Fibroblast of the aortic adventitia (primary cell): ENCODE measurements around the gene CDC25A. TPM values are rescaled to one million over a fixed set of nuclear protein-coding genes. Genes with fewer than 3 reads are reported as not detected.

ENCODE experiments used
- DNase-seq: peaks from one replicate; pipeline ENCODE4 v3.0.0-alpha.2; 2010; ENCODE audit warnings: low read depth
- H3K4me3 ChIP-seq: 2 replicates; pipeline ENCODE4 v1.5.1; 2011; ENCODE audit warnings: low read depth, mild to moderate bottlenecking, control low read depth, low read length, moderate library complexity
- CTCF ChIP-seq: IDR thresholded peaks from 2 replicates; pipeline ENCODE4 v1.5.1; 2011; ENCODE audit warnings: mild to moderate bottlenecking, low read length, control low read depth, inconsistent platforms; ENCODE audit not compliant: insufficient read depth
- total RNA-seq: library from RNA; depleted of rRNA; stranded (reverse); fragments of >200 nt; gene quantifications from 2 replicates; pipeline ENCODE4 v1.2.3, GENCODE V29; 2012; ENCODE audit warnings: low replicate concordance

The CDC25A gene
- total RNA-seq, 1 donor: 13.6 TPM

- DNase-seq: no peak
- no peak for TF ChIP-seq CTCF
Observed at GRCh38 chr3:48125886-48126622, 62.2 kb downstream of the CDC25A start.

DNA sequence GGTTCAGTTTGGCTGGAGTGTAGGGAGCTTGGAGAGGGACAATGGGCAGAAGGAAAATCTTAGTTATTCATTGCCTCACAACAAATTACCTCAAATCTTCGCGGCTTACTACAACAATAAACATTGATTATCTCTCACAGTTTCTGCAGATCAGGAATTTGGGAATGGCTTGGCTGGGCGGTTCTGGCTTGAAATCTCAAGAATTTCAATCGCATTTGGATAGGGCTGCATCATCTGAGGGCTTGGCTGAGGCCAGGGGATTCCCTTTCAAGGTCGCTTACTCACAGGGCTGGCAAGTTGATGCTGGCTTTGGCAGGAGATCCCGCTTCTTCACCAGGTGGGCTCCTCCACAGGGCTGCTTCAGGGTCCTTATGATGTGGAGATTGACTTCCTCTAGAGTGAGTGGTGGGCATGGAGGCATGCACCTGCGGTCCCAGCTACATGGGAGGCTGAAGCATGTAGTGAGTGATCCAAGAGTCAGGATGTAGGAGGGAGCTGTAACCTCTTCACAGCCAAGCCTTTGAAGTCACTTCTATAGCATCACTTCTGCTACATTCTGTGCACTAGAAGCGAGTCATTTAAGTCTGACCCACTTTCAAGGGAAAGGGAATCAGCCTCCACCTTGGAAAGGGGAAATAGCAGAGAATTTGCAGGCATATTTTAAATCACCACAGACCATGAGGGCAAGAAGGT, 63.1 kb downstream of the CDC25A start:
- no peak overlapping the region for H3K4me3 ChIP-seq
- DNase-seq: peak; percentile 95
- no peak for TF ChIP-seq CTCF

More at GRCh38 chr3:48125886-48126622, 62.2 kb downstream of the CDC25A start:
- H3K4me3 ChIP-seq: no peak overlapping the region

GRCh38 chr3:48123346-48123745, 64.9 kb downstream of the CDC25A start:
- H3K4me3 ChIP-seq: no peak overlapping the region
- no peak for DNase-seq
- TF ChIP-seq CTCF: no peak

DNA sequence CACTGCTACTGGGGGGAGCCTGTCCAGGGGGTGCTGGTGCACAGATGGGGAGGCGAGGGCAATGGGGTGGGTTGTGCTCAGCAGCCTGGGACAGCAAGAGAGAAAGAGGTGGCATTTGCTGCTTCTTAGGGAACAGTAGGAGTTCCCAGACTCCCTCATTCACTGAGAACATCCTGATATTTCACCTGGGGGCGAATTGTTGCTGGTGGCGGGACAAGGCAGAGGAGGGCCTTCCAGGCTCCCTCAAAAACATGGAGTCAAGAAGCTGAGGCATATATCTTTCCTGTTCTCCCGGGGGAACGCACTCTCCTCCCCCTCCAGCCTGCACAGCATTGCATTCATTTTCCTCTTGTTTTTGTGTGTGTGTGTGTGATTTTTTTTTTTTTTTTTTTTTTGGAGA, 65.7 kb downstream of the CDC25A start:
- no peak for TF ChIP-seq CTCF

DNA sequence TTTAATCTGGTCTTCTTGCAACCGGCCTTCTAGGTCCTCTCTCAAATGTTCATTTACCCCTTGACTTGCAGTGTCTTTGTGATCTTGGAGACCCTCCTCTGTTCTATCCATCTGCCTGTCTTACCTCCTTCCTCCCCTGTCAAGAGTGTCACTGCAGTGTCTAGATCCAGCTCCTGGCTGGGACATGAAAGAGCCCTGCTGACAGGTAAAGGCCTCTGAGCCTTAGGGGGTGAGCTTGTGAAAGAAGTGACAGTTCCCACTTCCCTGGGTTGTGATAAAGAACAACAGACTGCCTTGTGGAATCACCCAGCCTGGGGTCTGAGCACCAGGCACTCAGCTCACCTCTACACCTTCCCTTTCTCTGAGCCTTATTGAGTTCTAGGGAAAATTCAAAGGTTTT, 68.0 kb downstream of the CDC25A start:
- no peak overlapping the region for H3K4me3 ChIP-seq
- DNase-seq: no peak
- no peak for TF ChIP-seq CTCF

More for the DNA sequence above, 65.7 kb downstream of the CDC25A start:
- no peak for DNase-seq
- no peak overlapping the region for H3K4me3 ChIP-seq

DNA sequence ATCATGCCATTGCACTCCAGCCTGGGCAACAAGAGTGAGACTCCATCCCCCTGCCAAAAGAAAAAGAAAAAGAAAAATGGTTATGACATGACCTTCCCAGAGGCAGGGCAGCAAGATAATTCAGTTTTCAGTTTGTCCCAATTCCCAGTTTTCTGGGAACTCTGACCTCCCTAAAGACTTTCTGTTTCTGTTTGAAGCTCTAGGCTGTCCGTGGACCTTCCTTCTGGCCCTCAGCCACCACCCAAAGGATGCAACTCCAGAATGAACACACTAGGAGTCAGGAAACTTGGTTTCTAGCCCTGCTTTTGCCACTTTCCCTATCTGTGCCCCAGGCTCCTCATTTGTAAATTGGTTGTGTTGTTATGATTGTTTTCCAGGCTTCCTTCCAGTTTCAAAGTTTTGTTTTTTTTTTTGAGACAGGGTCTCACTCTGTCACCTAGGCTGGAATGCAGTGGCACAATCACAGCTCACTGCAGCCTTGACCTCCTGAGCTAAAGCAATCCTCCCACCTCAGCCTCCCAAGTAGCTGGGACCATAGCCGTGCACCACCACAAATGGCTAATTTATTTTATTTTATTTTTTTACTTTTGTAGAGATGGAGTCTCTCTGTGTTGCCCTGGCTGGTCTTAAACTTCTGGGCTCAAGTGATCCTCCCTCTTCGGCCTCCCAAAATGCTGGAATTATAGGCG, 68.6 kb downstream of the CDC25A start:
- DNase-seq: peak; percentile 77
- peak; percentile 31 for TF ChIP-seq CTCF
- H3K4me3 ChIP-seq: no peak overlapping the region
